OCI-LY3 (cell line): ENCODE measurements around the gene SPSB4.

Experiments
- CTCF ChIP-seq: fragments of 200-600, 300-600 bp; sonication (generic); IDR thresholded peaks from 2 replicates; pipeline ENCODE4 v1.5.1; 2014; ENCODE audit warnings: antibody characterized with exemption, low read length, low read depth
- EZH2phosphoT487 ChIP-seq: fragments of 200-600 bp; shearing (Covaris generic); IDR thresholded peaks from 2 replicates; pipeline ENCODE4 v1.6.1; 2018; ENCODE audit warnings: antibody characterized with exemption, mixed run types, low read depth

GRCh38 chr3:141012571-141012970 is 38.6 kb upstream of the SPSB4 start:
- TF ChIP-seq CTCF (no peak), EZH2phosphoT487 (no peak)
